HG03460 (cell line): ENCODE data around the gene PLA2G5.
"Not testable (repeated sequence)": the region's sequence is repeated elsewhere in the genome, so short reads cannot be mapped to it uniquely, and the experiment has no call there.

ENCODE experiments used
- ATAC-seq: cut with Tn5 transposase; IDR thresholded peaks from one replicate; pipeline ENCODE4 v1.9.1; 2021; ENCODE audit not compliant: unreplicated experiment

Gene PLA2G5

GRCh38 chr1:20115479-20115878 lies 45.5 kb downstream of the PLA2G5 start:
- no peak for ATAC-seq

- no peak for ATAC-seq
Observed at GRCh38 chr1:20115916-20116315, 45.9 kb downstream of the PLA2G5 start.

- no peak for ATAC-seq
Observed at GRCh38 chr1:20117236-20117635, 47.2 kb downstream of the PLA2G5 start.

- no peak for ATAC-seq
Observed at GRCh38 chr1:20119347-20119746, 49.4 kb downstream of the PLA2G5 start, which contains the start of gene PLA2G2D. TSS of gene PLA2G2D (minus strand) at chr1:20119536. CDS start at chr1:20119498, 38 bp downstream.

- no peak for ATAC-seq
Observed at GRCh38 chr1:20120796-20121195, 50.8 kb downstream of the PLA2G5 start.

- no peak for ATAC-seq
Observed at GRCh38 chr1:20123722-20124455, 53.9 kb downstream of the PLA2G5 start.

GRCh38 chr1:20124456-20125057 lies 54.6 kb downstream of the PLA2G5 start:
- no peak for ATAC-seq

- ATAC-seq, result no peak
Observed at GRCh38 chr1:20125100-20125499, 55.1 kb downstream of the PLA2G5 start.

GRCh38 chr1:20126041-20126805 lies 56.2 kb downstream of the PLA2G5 start:
- peak; percentile 55 for ATAC-seq

GRCh38 chr1:20126806-20127440 lies 56.9 kb downstream of the PLA2G5 start:
- no peak for ATAC-seq

- ATAC-seq, result not testable (repeated sequence)
Observed at GRCh38 chr1:20130518-20130917, 60.5 kb downstream of the PLA2G5 start.

- no peak for ATAC-seq
Observed at GRCh38 chr1:20134995-20135394, 65.0 kb downstream of the PLA2G5 start.

GRCh38 chr1:20136249-20136648 lies 66.3 kb downstream of the PLA2G5 start:
- ATAC-seq, result no peak

- no peak for ATAC-seq
Observed at GRCh38 chr1:20137055-20137454, 67.1 kb downstream of the PLA2G5 start.

- ATAC-seq, result no peak
Observed at GRCh38 chr1:20137604-20138003, 67.6 kb downstream of the PLA2G5 start.

GRCh38 chr1:20138346-20138745 lies 68.4 kb downstream of the PLA2G5 start:
- ATAC-seq, result no peak

- no peak for ATAC-seq
Observed at GRCh38 chr1:20138961-20139550, 69.1 kb downstream of the PLA2G5 start, which contains the start of gene PLA2G2F. TSS of gene PLA2G2F (plus strand) at chr1:20139323. CDS start at chr1:20139428, 105 bp downstream.

GRCh38 chr1:20139776-20140612 lies 70.0 kb downstream of the PLA2G5 start:
- ATAC-seq, result no peak

- no peak for ATAC-seq
Observed at GRCh38 chr1:20141001-20141400, 71.0 kb downstream of the PLA2G5 start.

GRCh38 chr1:20141466-20141865 lies 71.5 kb downstream of the PLA2G5 start:
- ATAC-seq, result no peak
